K562 (cell line): ENCODE results near the gene KMT2D. TPM values are rescaled to one million over a fixed set of nuclear protein-coding genes. Genes with fewer than 3 reads are reported as not detected.

Experiments used
- CHAMP1 ChIP-seq: fragments of 450-650 bp; IDR thresholded peaks from 2 replicates; pipeline ENCODE4 v1.6.1; 2016; ENCODE audit warnings: mild to moderate bottlenecking
- FOXA1 ChIP-seq: fragments of 450-650 bp; IDR thresholded peaks from 2 replicates; pipeline ENCODE4 v1.6.1; 2016; ENCODE audit warnings: mild to moderate bottlenecking, borderline replicate concordance
- GATAD2B ChIP-seq: fragments of 450-650 bp; IDR thresholded peaks from 2 replicates; pipeline ENCODE4 v1.6.1; 2017; ENCODE audit warnings: mild to moderate bottlenecking, borderline replicate concordance
- GTF2E2 ChIP-seq: fragments of 200-800 bp; sonication (Bioruptor generic); IDR thresholded peaks from 2 replicates; pipeline ENCODE4 v1.6.1; 2016; ENCODE audit warnings: missing genetic modification characterization, missing compliant biosample characterization
- HCFC1 ChIP-seq: IDR thresholded peaks from 2 replicates; pipeline ENCODE4 v1.6.1; 2012; ENCODE audit warnings: low read depth, low read length, improper control_type of control experiment
- MAFK ChIP-seq: IDR thresholded peaks from 2 replicates; pipeline ENCODE4 v1.6.1; 2011; ENCODE audit warnings: low read length, improper control_type of control experiment
- NFE2L1 ChIP-seq: fragments of 450-650 bp; IDR thresholded peaks from 2 replicates; pipeline ENCODE4 v1.6.1; 2016; ENCODE audit warnings: missing genetic modification characterization, low read depth, mild to moderate bottlenecking, missing compliant biosample characterization, moderate library complexity, borderline replicate concordance
- PRDM10 ChIP-seq: fragments of 450-650 bp; IDR thresholded peaks from 2 replicates; pipeline ENCODE4 v1.6.1; 2018; ENCODE audit not compliant: partially characterized antibody
- SIN3B ChIP-seq: fragments of 450-650 bp; IDR thresholded peaks from 2 replicates; pipeline ENCODE4 v1.6.1; 2017; ENCODE audit warnings: low read depth, mild to moderate bottlenecking, moderate library complexity
- TARDBP ChIP-seq: fragments of 450-650 bp; IDR thresholded peaks from 2 replicates; pipeline ENCODE4 v1.6.1; 2016
- TCF3 ChIP-seq: sonication (generic); formaldehyde crosslinking; IDR thresholded peaks from 2 replicates; pipeline ENCODE4 v1.4.0; 2020; ENCODE audit warnings: mild to moderate bottlenecking, missing genetic modification reagents
- XRCC5 ChIP-seq: fragments of 200-400 bp; formaldehyde crosslinking; IDR thresholded peaks from 2 replicates; pipeline ENCODE4 v1.6.1; 2017; ENCODE audit warnings: low read depth, mild to moderate bottlenecking, low read length
- ZC3H11A ChIP-seq: IDR thresholded peaks from 2 replicates; pipeline ENCODE4 v1.6.1; 2012; ENCODE audit warnings: low read depth, low read length, improper control_type of control experiment
- ZNF121 ChIP-seq: sonication (generic); formaldehyde crosslinking; conservative IDR thresholded peaks from 2 replicates; pipeline ENCODE4 v1.8.0; 2022; ENCODE audit warnings: missing genetic modification reagents
- ZNF609 ChIP-seq: sonication (generic); formaldehyde crosslinking; IDR thresholded peaks from 2 replicates; pipeline ENCODE4 v1.8.1; 2023; ENCODE audit warnings: missing genetic modification reagents, mild to moderate bottlenecking, borderline replicate concordance
- polyA plus RNA-seq, 8 experiments: library from polyadenylated mRNA; depleted of rRNA in 4 of 8; stranded (reverse) in 5 of 8; unstranded in 3 of 8; fragments of >200 nt; fragmentation: Nextera tagmentation in 2 of 8; fragmentation: Illumina TruSeq in 1 of 8; extraction: Ambion mirVana in 2 of 8; extraction: Trizol in 1 of 8; gene quantifications; 2 replicates each; pipeline versions ENCODE4 v1.2.1 to v1.2.3, GENCODE V29; 2011 to 2014; ENCODE audit warnings: inconsistent platforms in 1 of 8, missing spikeins in 1 of 8
- total RNA-seq, 7 experiments: library from RNA; depleted of rRNA in 6 of 7; stranded (reverse); fragments of >200 nt in 6 of 7; fragmentation: Illumina TruSeq in 2 of 7; extraction: Trizol in 2 of 7; gene quantifications; 2 replicates each; pipeline versions ENCODE4 v1.2.1 to v1.2.3, GENCODE V29; 2011 to 2021; ENCODE audit warnings: low replicate concordance in 1 of 7

KMT2D gene
- total and polyA plus RNA-seq, 9 of the 15 experiments (the other 6 are each of a cell fraction or from before 2014, with no cell fraction given) = 0.22 to 93.7 (median 13.7) TPM

GRCh38 chr12:49060237-49061156, at the start of gene KMT2D (continued):
- TF ChIP-seq CHAMP1 (peak; percentile 42; the same call in 1 of the 2 replicates), ZNF609 (CRISPR knock-in tag) (peak; percentile 80; the same call in 1 of the 2 replicates), TARDBP (0 out of 2 replicates have a peak, but pooled peaks have one; percentile 70), TCF3 (CRISPR knock-in tag) (peak; percentile 38; the same call in 1 of the 2 replicates), FOXA1 (no peak), NFE2L1 (tag) (0 out of 2 replicates have a peak, but pooled peaks have one; percentile 45), GTF2E2 (tag) (peak; percentile 93), ZC3H11A (no peak), PRDM10 (peak; percentile 66), HCFC1 (peak; percentile 75), MAFK (peak; percentile 51; the same call in 1 of the 2 replicates), ZNF121 (0 out of 2 replicates have a peak, but pooled peaks have one; percentile 19), XRCC5 (peak; percentile 95), GATAD2B (peak; percentile 78), SIN3B (peak; percentile 36; the same call in 1 of the 2 replicates)
